ENCODE results near the gene SENP7.

DNA sequence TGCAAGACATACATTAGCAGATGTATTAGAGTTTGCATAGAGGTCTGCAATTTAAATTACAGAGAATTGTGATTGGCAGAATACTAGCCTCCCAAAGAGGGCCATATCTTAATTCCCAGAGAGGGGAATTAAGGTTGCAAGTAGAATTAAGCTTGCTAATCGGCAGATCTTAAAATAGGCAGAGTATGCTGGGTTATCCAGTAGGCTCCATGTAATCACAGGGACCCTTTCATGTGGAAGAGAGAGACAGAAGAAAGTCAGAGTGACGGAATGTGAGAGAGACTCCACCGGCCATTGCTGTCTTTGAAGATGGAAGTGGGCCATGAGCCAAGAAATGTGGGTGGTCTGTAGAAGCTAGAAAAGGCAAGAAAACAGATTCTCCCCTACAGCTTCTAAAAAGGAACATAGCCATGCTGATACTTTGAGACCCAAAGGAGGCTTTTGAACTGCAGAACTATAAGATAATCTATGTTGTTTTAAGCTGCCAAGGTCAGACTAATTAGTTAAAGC, 231.4 kb downstream of the SENP7 start:
- TF ChIP-seq, protein P1, sequence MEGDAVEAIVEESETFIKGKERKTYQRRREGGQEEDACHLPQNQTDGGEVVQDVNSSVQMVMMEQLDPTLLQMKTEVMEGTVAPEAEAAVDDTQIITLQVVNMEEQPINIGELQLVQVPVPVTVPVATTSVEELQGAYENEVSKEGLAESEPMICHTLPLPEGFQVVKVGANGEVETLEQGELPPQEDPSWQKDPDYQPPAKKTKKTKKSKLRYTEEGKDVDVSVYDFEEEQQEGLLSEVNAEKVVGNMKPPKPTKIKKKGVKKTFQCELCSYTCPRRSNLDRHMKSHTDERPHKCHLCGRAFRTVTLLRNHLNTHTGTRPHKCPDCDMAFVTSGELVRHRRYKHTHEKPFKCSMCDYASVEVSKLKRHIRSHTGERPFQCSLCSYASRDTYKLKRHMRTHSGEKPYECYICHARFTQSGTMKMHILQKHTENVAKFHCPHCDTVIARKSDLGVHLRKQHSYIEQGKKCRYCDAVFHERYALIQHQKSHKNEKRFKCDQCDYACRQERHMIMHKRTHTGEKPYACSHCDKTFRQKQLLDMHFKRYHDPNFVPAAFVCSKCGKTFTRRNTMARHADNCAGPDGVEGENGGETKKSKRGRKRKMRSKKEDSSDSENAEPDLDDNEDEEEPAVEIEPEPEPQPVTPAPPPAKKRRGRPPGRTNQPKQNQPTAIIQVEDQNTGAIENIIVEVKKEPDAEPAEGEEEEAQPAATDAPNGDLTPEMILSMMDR (IDR thresholded peaks at IDR 0.05; ENCODE audit: low read depth, low read length): no peak
- TF ChIP-seq EZH2phosphoT487 (IDR thresholded peaks at IDR 0.05; ENCODE audit: low read depth): no peak
